Measurements from ENCODE around the gene CCDC33. TPM values are rescaled to one million over a fixed set of nuclear protein-coding genes. Genes with fewer than 3 reads are reported as not detected.

CCDC33 gene
- total RNA-seq, 1 experiment from 2014 or later = not detected

GRCh38 chr15:74233373-74233772, 2.8 kb upstream of the CCDC33 start:
- Mint-ChIP-seq H3K27ac (ENCODE audit: unreplicated experiment) (no peak overlapping the region), H3K4me3 (ENCODE audit: unreplicated experiment) (no peak overlapping the region), H3K4me1 (ENCODE audit: low read depth, unreplicated experiment) (no peaks in the 10 kb centered on the region), H3K27me3 (ENCODE audit: insufficient read depth, unreplicated experiment) (peaks cover 18% of the 10 kb centered on the region), H3K9me3 (ENCODE audit: unreplicated experiment) (no peaks in the 10 kb centered on the region), H3K36me3 (ENCODE audit: insufficient read depth, unreplicated experiment) (no peaks in the 10 kb centered on the region)
- H3K4me3 ChIP-seq (ENCODE audit: low read depth, low read length) = no peak overlapping the region
- TF ChIP-seq CTCF (IDR thresholded peaks at IDR 0.05; ENCODE audit: insufficient read depth in 1 of 2, low read depth in 1 of 2, low read length in 1 of 2, severe bottlenecking in 1 of 2, unreplicated experiment in 1 of 2) = no peak
- BruUV-seq (replicated peaks) = no TSS peak
- H3K36me3 ChIP-seq (ENCODE audit: control insufficient read depth, insufficient read depth, low read length) = no peaks in the 10 kb centered on the region
- POLR2A ChIA-PET = no interaction called here
- no peaks in the 10 kb centered on the region for H3K4me1 ChIP-seq
- CTCF ChIA-PET = no interaction called here
- no peaks in the 10 kb centered on the region for H3K27me3 ChIP-seq (replicated peaks; ENCODE audit: control insufficient read depth, insufficient read depth, low read length)
- intact Hi-C loops (cut with micrococcal nuclease; ENCODE audit: unreplicated experiment) = no loop called here
- no peak for DNase-seq
- H3K9me3 ChIP-seq = no peaks in the 10 kb centered on the region

GRCh38 chr15:74233851-74234597, 2.1 kb upstream of the CCDC33 start:
- intact Hi-C loops (cut with micrococcal nuclease; ENCODE audit: unreplicated experiment) = no loop called here
- CTCF ChIA-PET = no interaction called here
- Histone ChIP-seq H3K27me3 (replicated peaks; ENCODE audit: control insufficient read depth, insufficient read depth, low read length) (no peaks in the 10 kb centered on the region; the same call in 1 of the 2 replicates), H3K36me3 (ENCODE audit: control insufficient read depth, insufficient read depth, low read length) (no peaks in the 10 kb centered on the region), H3K9me3 (no peaks in the 10 kb centered on the region), H3K4me1 (no peaks in the 10 kb centered on the region), H3K4me3 (ENCODE audit: low read depth, low read length) (no peak overlapping the region)
- no TSS peak for BruUV-seq (replicated peaks)
- no peaks in the 10 kb centered on the region for H3K36me3 Mint-ChIP-seq (ENCODE audit: insufficient read depth, unreplicated experiment)
- H3K4me3 Mint-ChIP-seq (ENCODE audit: unreplicated experiment) = no peak overlapping the region
- no peak overlapping the region for H3K27ac Mint-ChIP-seq (ENCODE audit: unreplicated experiment)
- H3K27me3 Mint-ChIP-seq (ENCODE audit: insufficient read depth, unreplicated experiment) = peaks cover 18% of the 10 kb centered on the region
- TF ChIP-seq CTCF (IDR thresholded peaks at IDR 0.05; ENCODE audit: insufficient read depth in 1 of 2, low read depth in 1 of 2, low read length in 1 of 2, severe bottlenecking in 1 of 2, unreplicated experiment in 1 of 2) = no peak
- H3K9me3 Mint-ChIP-seq (ENCODE audit: unreplicated experiment) = no peaks in the 10 kb centered on the region
- DNase-seq = no peak
- POLR2A ChIA-PET = no interaction called here
- H3K4me1 Mint-ChIP-seq (ENCODE audit: low read depth, unreplicated experiment) = no peaks in the 10 kb centered on the region

GRCh38 chr15:74234598-74234875, 1.6 kb upstream of the CCDC33 start:
- BruUV-seq (replicated peaks) = no TSS peak
- H3K9me3 Mint-ChIP-seq (ENCODE audit: unreplicated experiment) = no peaks in the 10 kb centered on the region
- TF ChIP-seq CTCF (IDR thresholded peaks at IDR 0.05; ENCODE audit: insufficient read depth in 1 of 2, low read depth in 1 of 2, low read length in 1 of 2, severe bottlenecking in 1 of 2, unreplicated experiment in 1 of 2) = no peak
- no peaks in the 10 kb centered on the region for H3K36me3 ChIP-seq (ENCODE audit: control insufficient read depth, insufficient read depth, low read length)
- intact Hi-C loops (cut with micrococcal nuclease; ENCODE audit: unreplicated experiment) = no loop called here
- no peaks in the 10 kb centered on the region for H3K4me1 Mint-ChIP-seq (ENCODE audit: low read depth, unreplicated experiment)
- H3K9me3 ChIP-seq = no peaks in the 10 kb centered on the region
- no peak overlapping the region for H3K4me3 ChIP-seq (ENCODE audit: low read depth, low read length)
- no peaks in the 10 kb centered on the region for H3K4me1 ChIP-seq
- peaks cover 16% of the 10 kb centered on the region for H3K27me3 Mint-ChIP-seq (ENCODE audit: insufficient read depth, unreplicated experiment)
- DNase-seq = no peak
- H3K27ac Mint-ChIP-seq (ENCODE audit: unreplicated experiment) = no peak overlapping the region
- CTCF ChIA-PET = no interaction called here
- no peak overlapping the region for H3K4me3 Mint-ChIP-seq (ENCODE audit: unreplicated experiment)
- H3K36me3 Mint-ChIP-seq (ENCODE audit: insufficient read depth, unreplicated experiment) = no peaks in the 10 kb centered on the region
- H3K27me3 ChIP-seq (replicated peaks; ENCODE audit: control insufficient read depth, insufficient read depth, low read length) = no peaks in the 10 kb centered on the region; the same call in 1 of the 2 replicates
- POLR2A ChIA-PET = no interaction called here
